Thyroid gland (tissue), 4 donors: ENCODE results near the gene MAPK8.

Experiments used
- CTCF ChIP-seq, 6 experiments: fragments of 200-600 bp in 3 of 6; fragments of 450-650 bp in 3 of 6; sonication (generic) in 3 of 6; IDR thresholded peaks; one replicate each; pipeline ENCODE4 v1.5.1; 2016 to 2019; ENCODE audit warnings: antibody characterized with exemption in 6 of 6, mild to moderate bottlenecking in 2 of 6, inconsistent platforms in 1 of 6, moderate library complexity in 1 of 6
- POLR2A ChIP-seq, 2 donors: fragments of 450-650 bp; IDR thresholded peaks; one replicate each; pipeline ENCODE4 v1.6.1; 2017; ENCODE audit warnings: antibody characterized with exemption in 2 of 2, mild to moderate bottlenecking in 2 of 2, moderate library complexity in 1 of 2

- TF ChIP-seq CTCF (IDR thresholded peaks at IDR 0.05) (no peak), POLR2A (IDR thresholded peaks at IDR 0.05) (no peak)
Measured at GRCh38 chr10:48382982-48383381, 76.5 kb downstream of the MAPK8 start.
